Type B pancreatic cell (in vitro differentiated cells): Measurements from ENCODE around the gene IRF3. TPM values are rescaled to one million over a fixed set of nuclear protein-coding genes. Genes with fewer than 3 reads are reported as not detected.
A peak's percentile ranks its signal among the peaks of the same experiment; 100 is the strongest.

Source experiments
- DNase-seq: peaks from one replicate; pipeline ENCODE4 v3.0.0; 2021; ENCODE audit warnings: mixed read lengths; ENCODE audit not compliant: unreplicated experiment; ENCODE audit errors: extremely low spot score
- H3K27ac Mint-ChIP-seq: 2 replicates; pipeline ENCODE4 v1.8.0; 2021; ENCODE audit warnings: mild to moderate bottlenecking, mixed read lengths
- H3K27me3 Mint-ChIP-seq: 2 replicates; pipeline ENCODE4 v1.8.0; 2021; ENCODE audit warnings: mixed read lengths
- H3K36me3 Mint-ChIP-seq: 2 replicates; pipeline ENCODE4 v1.8.0; 2021; ENCODE audit warnings: mixed read lengths
- H3K4me1 Mint-ChIP-seq: one replicate; pipeline ENCODE4 v1.8.0; 2021; ENCODE audit warnings: mixed read lengths; ENCODE audit not compliant: unreplicated experiment
- H3K4me3 Mint-ChIP-seq: 2 replicates; pipeline ENCODE4 v1.8.0; 2021; ENCODE audit warnings: mild to moderate bottlenecking, mixed read lengths
- H3K9me3 Mint-ChIP-seq: 2 replicates; pipeline ENCODE4 v1.8.0; 2021; ENCODE audit warnings: mixed read lengths
- total RNA-seq: library from RNA; stranded (reverse); gene quantifications from 2 replicates; pipeline ENCODE4 v1.2.1, GENCODE V29; 2021; ENCODE audit warnings: low replicate concordance
- TF ChIP-seq, protein P1 (sequence below): fragments of 200-600 bp; sonication (generic); conservative IDR thresholded peaks from 2 replicates; pipeline ENCODE4 v1.5.0; 2021; ENCODE audit warnings: antibody characterized with exemption, mild to moderate bottlenecking

IRF3 gene
- total RNA-seq, 1 donor from 2014 or later: 81.4 TPM

DNA sequence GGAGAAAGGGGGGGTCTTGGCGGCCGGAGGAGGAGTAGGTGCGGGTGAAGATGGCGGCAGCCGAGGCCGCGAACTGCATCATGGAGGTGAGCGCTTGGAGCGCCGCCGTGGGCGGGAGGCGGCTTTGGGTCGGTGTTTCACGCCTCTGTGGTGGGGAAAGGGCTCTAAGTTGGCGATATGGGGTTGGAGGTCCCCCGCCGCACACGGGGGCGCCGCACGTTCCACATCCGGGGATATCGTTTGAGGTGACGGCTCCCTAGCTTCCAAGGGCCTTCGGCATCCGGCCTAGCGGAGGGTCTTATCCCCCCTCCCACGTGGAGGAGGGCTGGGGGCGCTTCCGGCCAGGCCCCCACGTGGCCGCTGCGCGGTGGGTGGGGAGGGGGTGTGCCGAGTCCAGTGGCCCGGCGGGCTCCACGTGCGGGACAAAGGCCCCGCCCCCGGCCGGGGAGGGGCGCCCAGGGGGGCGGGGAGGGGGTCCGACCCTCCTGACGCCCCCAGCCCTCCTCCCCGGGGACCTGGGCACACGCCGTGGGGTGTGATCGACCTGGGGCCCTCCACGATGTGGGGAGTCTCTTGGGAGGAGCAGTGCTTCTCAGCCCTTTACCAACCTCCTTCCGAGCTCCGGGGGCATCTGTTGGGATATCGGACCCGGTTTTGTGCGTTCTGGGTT is 11.7 kb upstream of the IRF3 start, which contains the start of gene PRMT1:
TSS of gene PRMT1 (plus strand) at position 41 of the 670 bp plus-strand sequence. CDS start at position 51, 10 bp downstream.
- peak; percentile 83 for DNase-seq
- H3K36me3 Mint-ChIP-seq: no peaks in the 10 kb centered on the region
- TF ChIP-seq, protein P1, sequence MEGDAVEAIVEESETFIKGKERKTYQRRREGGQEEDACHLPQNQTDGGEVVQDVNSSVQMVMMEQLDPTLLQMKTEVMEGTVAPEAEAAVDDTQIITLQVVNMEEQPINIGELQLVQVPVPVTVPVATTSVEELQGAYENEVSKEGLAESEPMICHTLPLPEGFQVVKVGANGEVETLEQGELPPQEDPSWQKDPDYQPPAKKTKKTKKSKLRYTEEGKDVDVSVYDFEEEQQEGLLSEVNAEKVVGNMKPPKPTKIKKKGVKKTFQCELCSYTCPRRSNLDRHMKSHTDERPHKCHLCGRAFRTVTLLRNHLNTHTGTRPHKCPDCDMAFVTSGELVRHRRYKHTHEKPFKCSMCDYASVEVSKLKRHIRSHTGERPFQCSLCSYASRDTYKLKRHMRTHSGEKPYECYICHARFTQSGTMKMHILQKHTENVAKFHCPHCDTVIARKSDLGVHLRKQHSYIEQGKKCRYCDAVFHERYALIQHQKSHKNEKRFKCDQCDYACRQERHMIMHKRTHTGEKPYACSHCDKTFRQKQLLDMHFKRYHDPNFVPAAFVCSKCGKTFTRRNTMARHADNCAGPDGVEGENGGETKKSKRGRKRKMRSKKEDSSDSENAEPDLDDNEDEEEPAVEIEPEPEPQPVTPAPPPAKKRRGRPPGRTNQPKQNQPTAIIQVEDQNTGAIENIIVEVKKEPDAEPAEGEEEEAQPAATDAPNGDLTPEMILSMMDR: no peak
- peak within 1 kb of the TSS; percentile 99 for H3K27ac Mint-ChIP-seq
- H3K27me3 Mint-ChIP-seq: no peaks in the 10 kb centered on the region
- H3K4me3 Mint-ChIP-seq: peak within 1 kb of the TSS; percentile 98
- peaks cover 11% of the 10 kb centered on the region for H3K4me1 Mint-ChIP-seq
- no peaks in the 10 kb centered on the region for H3K9me3 Mint-ChIP-seq

DNA sequence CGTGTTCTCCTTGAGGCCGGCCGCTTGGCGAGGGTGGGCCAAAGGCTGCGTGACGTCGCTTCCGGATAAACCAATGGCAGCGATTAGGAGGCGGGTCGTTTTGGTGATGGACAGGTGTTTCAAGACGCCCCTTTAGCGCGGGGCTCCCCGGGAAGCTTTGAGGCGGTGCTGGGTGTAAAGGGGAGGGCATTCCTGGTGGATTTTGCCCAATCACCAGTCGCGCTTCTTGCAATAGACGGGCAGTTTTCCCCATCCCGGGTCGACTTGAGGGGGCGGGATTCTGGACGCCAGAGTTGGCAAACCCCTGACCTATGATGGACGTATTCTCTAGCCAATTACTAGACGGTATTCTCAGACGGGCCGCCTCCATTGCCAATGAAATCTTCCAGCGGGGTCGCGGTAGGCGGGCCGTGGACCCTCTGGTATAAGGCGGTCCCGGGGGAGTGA is 11.2 kb upstream of the IRF3 start:
- peaks cover 16% of the 10 kb centered on the region for H3K4me1 Mint-ChIP-seq
- TF ChIP-seq, protein P1: no peak
- no peaks in the 10 kb centered on the region for H3K27me3 Mint-ChIP-seq
- peak overlapping the region; percentile 99 for H3K27ac Mint-ChIP-seq
- no peaks in the 10 kb centered on the region for H3K9me3 Mint-ChIP-seq
- H3K36me3 Mint-ChIP-seq: no peaks in the 10 kb centered on the region
- peak; percentile 99 for DNase-seq
- H3K4me3 Mint-ChIP-seq: peak overlapping the region; percentile 98

DNA sequence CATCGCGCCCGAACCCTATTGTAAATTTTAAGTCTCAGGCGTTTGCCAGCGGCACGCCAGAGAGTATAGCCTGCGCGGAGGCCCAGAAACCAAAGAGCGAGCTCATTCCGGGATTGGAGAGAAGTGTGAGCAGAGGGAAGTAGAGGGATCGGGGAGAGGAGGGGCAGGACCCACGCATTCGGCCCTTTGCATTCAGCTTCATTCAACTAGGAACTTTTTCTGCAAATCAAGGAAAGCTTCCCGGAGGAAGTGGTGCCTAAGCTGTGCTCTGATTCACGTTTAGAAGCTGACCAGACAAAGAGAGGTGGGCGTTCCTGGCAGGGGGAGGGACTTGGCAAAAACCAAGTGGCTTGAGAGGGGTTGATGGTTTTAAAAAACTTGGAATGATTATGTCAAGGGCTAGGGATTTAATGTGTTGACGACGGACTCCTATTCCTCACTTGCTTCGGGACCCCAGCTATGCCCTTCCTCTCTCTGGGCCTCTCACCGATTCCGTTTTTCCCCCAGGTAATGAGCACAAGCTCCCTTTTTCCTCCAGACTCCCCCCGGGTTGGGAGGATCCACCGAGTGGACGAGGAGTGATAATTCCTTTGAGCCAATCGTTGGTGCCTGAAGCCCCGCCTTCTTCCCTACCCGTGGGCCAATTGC is 10.6 kb upstream of the IRF3 start:
- no peaks in the 10 kb centered on the region for H3K9me3 Mint-ChIP-seq
- TF ChIP-seq, protein P1: peak; percentile 5
- H3K27me3 Mint-ChIP-seq: no peaks in the 10 kb centered on the region
- H3K4me1 Mint-ChIP-seq: peaks cover 18% of the 10 kb centered on the region
- DNase-seq: no peak
- peak overlapping the region; percentile 99 for H3K27ac Mint-ChIP-seq
- no peaks in the 10 kb centered on the region for H3K36me3 Mint-ChIP-seq
- peak overlapping the region; percentile 98 for H3K4me3 Mint-ChIP-seq

DNA sequence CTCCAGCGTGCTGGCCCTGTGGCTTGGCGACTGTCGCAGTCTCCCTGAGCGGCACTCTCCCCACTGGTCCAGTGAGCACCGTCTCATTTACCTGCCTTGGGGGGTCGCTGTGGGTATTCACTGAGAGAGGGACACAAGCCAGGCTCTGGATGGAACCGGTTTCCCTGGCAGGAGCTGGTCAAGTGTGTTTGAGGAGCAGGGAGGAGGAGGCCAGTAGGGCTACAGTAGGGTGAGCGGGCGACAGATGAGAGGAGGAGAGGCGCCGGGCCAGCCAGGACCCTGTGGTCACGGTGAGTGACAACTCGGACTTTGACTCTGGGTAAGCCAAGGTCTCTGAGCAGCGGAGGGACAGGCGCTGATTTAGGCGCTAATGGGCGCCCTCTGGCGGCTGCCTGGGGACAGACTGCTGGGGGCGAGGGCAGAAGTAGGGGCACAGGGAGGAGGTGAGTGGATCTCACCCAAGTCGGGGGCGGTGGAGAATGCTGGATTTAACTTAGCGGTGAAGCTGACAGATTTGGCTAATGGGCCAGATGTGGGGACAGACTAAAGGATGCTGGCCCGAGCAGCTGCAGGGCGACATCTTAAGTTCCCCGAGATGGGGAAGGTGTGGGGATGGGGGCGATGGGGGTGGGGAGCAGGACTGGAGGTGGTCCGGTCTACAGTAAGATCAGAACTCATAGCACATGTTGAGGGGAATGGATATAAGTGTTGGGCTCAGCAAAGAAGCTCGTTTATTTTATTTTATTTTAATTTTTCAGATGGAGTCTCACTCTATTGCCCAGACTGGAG is 6.7 kb upstream of the IRF3 start:
- H3K4me1 Mint-ChIP-seq: peaks cover 11% of the 10 kb centered on the region
- DNase-seq: peak; percentile 86
- H3K36me3 Mint-ChIP-seq: peaks cover 4% of the 10 kb centered on the region
- H3K27me3 Mint-ChIP-seq: no peaks in the 10 kb centered on the region
- peak overlapping the region; percentile 91 for H3K27ac Mint-ChIP-seq
- TF ChIP-seq, protein P1: peak; percentile 97
- H3K4me3 Mint-ChIP-seq: peak overlapping the region; percentile 76
- no peaks in the 10 kb centered on the region for H3K9me3 Mint-ChIP-seq

DNA sequence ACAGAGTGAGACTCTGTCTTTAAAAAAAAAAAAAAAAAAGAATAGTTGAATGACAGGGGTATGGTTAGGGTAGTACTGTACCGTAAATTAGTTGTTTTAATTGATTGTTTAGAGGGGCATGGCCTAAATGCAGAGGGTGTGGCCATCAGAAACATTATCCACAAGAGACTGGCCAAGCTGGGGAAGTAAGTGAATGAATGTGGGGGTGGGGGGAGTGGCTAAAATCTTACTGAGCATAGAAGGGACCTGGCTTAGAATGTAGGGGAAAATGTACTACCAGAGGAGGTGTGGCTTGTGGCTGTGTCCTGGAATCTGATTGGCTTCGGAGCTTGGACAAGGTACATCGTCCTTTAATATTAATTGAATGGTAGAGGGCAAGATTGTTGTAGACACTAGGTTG is 3.9 kb upstream of the IRF3 start:
- TF ChIP-seq, protein P1: no peak
- H3K36me3 Mint-ChIP-seq: peaks cover 4% of the 10 kb centered on the region
- no peaks in the 10 kb centered on the region for H3K27me3 Mint-ChIP-seq
- H3K4me3 Mint-ChIP-seq: no peak overlapping the region
- H3K9me3 Mint-ChIP-seq: no peaks in the 10 kb centered on the region
- no peak for DNase-seq
- peaks cover 24% of the 10 kb centered on the region for H3K4me1 Mint-ChIP-seq
- H3K27ac Mint-ChIP-seq: no peak overlapping the region
